ENCODE data around the gene KRT33B. TPM values are rescaled to one million over a fixed set of nuclear protein-coding genes. Genes with fewer than 3 reads are reported as not detected.

Gene KRT33B
- total and polyA plus RNA-seq, 7 experiments from 2014 or later = not detected

- H3K4me1 ChIP-seq (ENCODE audit: control insufficient read depth in 2 of 2, insufficient read depth in 2 of 2, low read length in 2 of 2) = peaks cover 38 to 51% of the 10 kb centered on the region in 2 donors
- no peaks in the 10 kb centered on the region for H3K9me3 Mint-ChIP-seq
- no peaks in the 10 kb centered on the region for H3K27me3 ChIP-seq (ENCODE audit: control insufficient read depth in 2 of 2, insufficient read depth in 2 of 2, low read length in 2 of 2)
- no peak overlapping the region for H3K4me3 ChIP-seq (ENCODE audit: low read length)
- H3K9me3 ChIP-seq (ENCODE audit: control insufficient read depth in 2 of 3, low read length in 3 of 3) = no peaks in the 10 kb centered on the region
- no peak for DNase-seq
- ATAC-seq = no peak
- no peaks in the 10 kb centered on the region for H3K36me3 Mint-ChIP-seq
- H3K27me3 Mint-ChIP-seq = peaks cover 0 to 7% (median 0%) of the 10 kb centered on the region in 5 donors
- H3K4me1 Mint-ChIP-seq = peaks cover 16 to 72% (median 51%) of the 10 kb centered on the region in 7 donors
- H3K27ac ChIP-seq (ENCODE audit: low read depth, low read length) = no peak overlapping the region
- peak overlapping the region in 5 of 10 donors; percentile 3 to 69 (median 46) for H3K4me3 Mint-ChIP-seq
- ChIA-PET POLR2A (interaction anchor here (0.7 kb wide), 1 partner anchor 12 kb away, joined by 3 read pairs; no protein-coding TSS in a partner anchor), CTCF (interaction anchor here (1.2 to 1.8 kb wide), 2 partner anchors 11 to 17 kb away, joined by 3 to 5 read pairs; partner anchors contain the start of gene KRT33A)
- H3K27ac Mint-ChIP-seq = peak overlapping the region in 6 of 9 donors; percentile 9 to 62 (median 44)
- H3K36me3 ChIP-seq (ENCODE audit: control insufficient read depth in 2 of 3, insufficient read depth in 3 of 3, low read length in 3 of 3) = no peaks in the 10 kb centered on the region
- intact Hi-C loops (cut with micrococcal nuclease) = no loop called here
Observed at GRCh38 chr17:41333836-41334235, 35.8 kb downstream of the KRT33B start.

DNA sequence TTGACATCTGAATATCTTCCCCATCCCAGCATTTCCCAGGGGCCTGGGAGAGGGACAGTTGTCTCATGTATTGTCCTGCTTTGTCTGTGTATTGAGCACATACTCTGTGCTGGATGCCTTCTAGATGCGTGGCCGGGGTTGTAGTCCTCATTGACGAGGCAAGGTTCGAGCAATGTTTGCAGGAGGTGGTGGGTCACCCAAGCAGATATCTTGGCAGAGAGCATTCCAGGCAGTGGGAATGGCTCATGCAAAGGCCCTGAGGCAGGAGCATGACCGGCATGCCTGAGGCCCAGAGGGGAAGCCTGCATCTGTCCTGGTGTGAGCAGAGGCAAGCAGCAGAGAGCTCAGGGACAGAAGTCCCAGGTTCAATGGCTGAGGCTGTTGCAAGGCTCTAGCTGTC is 36.5 kb downstream of the KRT33B start:
- ChIA-PET POLR2A (interaction anchor here (1.6 kb wide), 1 partner anchor 15 kb away, joined by 4 read pairs; no protein-coding TSS in a partner anchor), CTCF (interaction anchor here (1.8 to 2.2 kb wide), 2 partner anchors 10 to 11 kb away, joined by 5 to 12 read pairs; no protein-coding TSS in a partner anchor)
- H3K4me3 Mint-ChIP-seq = no peak overlapping the region
- no peaks in the 10 kb centered on the region for H3K9me3 ChIP-seq (ENCODE audit: control insufficient read depth in 2 of 3, low read length in 3 of 3)
- no peaks in the 10 kb centered on the region for H3K9me3 Mint-ChIP-seq
- H3K4me1 ChIP-seq (ENCODE audit: control insufficient read depth in 2 of 2, insufficient read depth in 2 of 2, low read length in 2 of 2) = peaks cover 31 to 44% of the 10 kb centered on the region in 2 donors
- no peaks in the 10 kb centered on the region for H3K27me3 ChIP-seq (ENCODE audit: control insufficient read depth in 2 of 2, insufficient read depth in 2 of 2, low read length in 2 of 2)
- no peak for DNase-seq
- H3K36me3 Mint-ChIP-seq = no peaks in the 10 kb centered on the region
- no peak for ATAC-seq
- peaks cover 10 to 69% (median 49%) of the 10 kb centered on the region in 7 donors for H3K4me1 Mint-ChIP-seq
- H3K27me3 Mint-ChIP-seq = peaks cover 0 to 7% (median 0%) of the 10 kb centered on the region in 5 donors
- H3K27ac Mint-ChIP-seq = peak overlapping the region in 6 of 9 donors; percentile 43 to 85 (median 66)
- intact Hi-C loops (cut with micrococcal nuclease) = no loop called here
- H3K36me3 ChIP-seq (ENCODE audit: control insufficient read depth in 2 of 3, insufficient read depth in 3 of 3, low read length in 3 of 3) = no peaks in the 10 kb centered on the region
- H3K27ac ChIP-seq (ENCODE audit: low read depth, low read length) = no peak overlapping the region
- H3K4me3 ChIP-seq (ENCODE audit: low read length) = no peak overlapping the region

DNA sequence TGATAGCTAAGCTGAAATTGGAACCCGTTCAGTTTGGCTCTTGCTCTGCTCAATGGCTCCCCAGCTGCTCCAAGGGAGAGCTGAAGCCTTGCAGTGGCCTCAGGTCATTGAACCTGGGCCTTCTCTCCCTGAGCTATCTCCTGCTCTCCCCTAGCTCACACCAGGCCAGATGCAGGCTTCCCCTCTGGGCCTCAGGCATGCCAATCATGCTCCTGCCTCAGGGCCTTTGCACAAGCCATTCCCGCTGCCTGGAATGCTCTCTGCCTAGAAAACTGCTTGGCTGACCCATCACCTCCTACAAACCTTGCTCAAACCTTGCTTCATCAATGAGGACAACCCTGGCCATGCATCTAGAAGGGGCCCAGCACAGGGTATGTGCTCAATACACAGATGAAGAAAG is 37.4 kb downstream of the KRT33B start:
- Histone ChIP-seq H3K9me3 (ENCODE audit: control insufficient read depth in 2 of 3, low read length in 3 of 3) (no peaks in the 10 kb centered on the region), H3K27me3 (ENCODE audit: control insufficient read depth in 2 of 2, insufficient read depth in 2 of 2, low read length in 2 of 2) (no peaks in the 10 kb centered on the region), H3K36me3 (ENCODE audit: control insufficient read depth in 2 of 3, insufficient read depth in 3 of 3, low read length in 3 of 3) (no peaks in the 10 kb centered on the region), H3K27ac (ENCODE audit: low read depth, low read length) (no peak overlapping the region), H3K4me1 (ENCODE audit: control insufficient read depth in 2 of 2, insufficient read depth in 2 of 2, low read length in 2 of 2) (peaks cover 31 to 42% of the 10 kb centered on the region in 2 donors), H3K4me3 (ENCODE audit: low read length) (no peak overlapping the region)
- Mint-ChIP-seq H3K27me3 (peaks cover 0 to 7% (median 0%) of the 10 kb centered on the region in 5 donors), H3K9me3 (no peaks in the 10 kb centered on the region), H3K27ac (peak overlapping the region in 1 of 9 donors; percentile 14), H3K4me1 (peaks cover 7 to 64% (median 45%) of the 10 kb centered on the region in 7 donors), H3K4me3 (no peak overlapping the region), H3K36me3 (no peaks in the 10 kb centered on the region)
- ChIA-PET CTCF (interaction anchor here (1.4 to 2.2 kb wide), 2 partner anchors 10 to 23 kb away, joined by 3 to 12 read pairs; partner anchors contain the start of gene KRTAP16-1), POLR2A (interaction anchor here (1.6 kb wide), 1 partner anchor 16 kb away, joined by 4 read pairs; no protein-coding TSS in a partner anchor)
- no peak for ATAC-seq
- intact Hi-C loops (cut with micrococcal nuclease) = no loop called here
- DNase-seq = no peak

GRCh38 chr17:41331606-41332005 is 38.0 kb downstream of the KRT33B start:
- Mint-ChIP-seq H3K9me3 (no peaks in the 10 kb centered on the region), H3K27ac (no peak overlapping the region), H3K36me3 (no peaks in the 10 kb centered on the region), H3K4me1 (peaks cover 12 to 64% (median 52%) of the 10 kb centered on the region in 7 donors), H3K27me3 (peaks cover 0 to 7% (median 0%) of the 10 kb centered on the region in 5 donors), H3K4me3 (no peak overlapping the region)
- Histone ChIP-seq H3K27ac (ENCODE audit: low read depth, low read length) (no peak overlapping the region), H3K4me1 (ENCODE audit: control insufficient read depth in 2 of 2, insufficient read depth in 2 of 2, low read length in 2 of 2) (peaks cover 32 to 44% of the 10 kb centered on the region in 2 donors), H3K4me3 (ENCODE audit: low read length) (no peak overlapping the region), H3K9me3 (ENCODE audit: control insufficient read depth in 2 of 3, low read length in 3 of 3) (no peaks in the 10 kb centered on the region), H3K27me3 (ENCODE audit: control insufficient read depth in 2 of 2, insufficient read depth in 2 of 2, low read length in 2 of 2) (no peaks in the 10 kb centered on the region), H3K36me3 (ENCODE audit: control insufficient read depth in 2 of 3, insufficient read depth in 3 of 3, low read length in 3 of 3) (no peaks in the 10 kb centered on the region)
- ChIA-PET POLR2A (interaction anchor here (1.6 kb wide), 1 partner anchor 17 kb away, joined by 4 read pairs; no protein-coding TSS in a partner anchor), CTCF (interaction anchor here (1.4 to 2.2 kb wide), 2 partner anchors 10 to 23 kb away, joined by 3 to 12 read pairs; partner anchors contain the start of gene KRTAP16-1)
- intact Hi-C loops (cut with micrococcal nuclease) = no loop called here
- DNase-seq (no peak), ATAC-seq (no peak)

DNA sequence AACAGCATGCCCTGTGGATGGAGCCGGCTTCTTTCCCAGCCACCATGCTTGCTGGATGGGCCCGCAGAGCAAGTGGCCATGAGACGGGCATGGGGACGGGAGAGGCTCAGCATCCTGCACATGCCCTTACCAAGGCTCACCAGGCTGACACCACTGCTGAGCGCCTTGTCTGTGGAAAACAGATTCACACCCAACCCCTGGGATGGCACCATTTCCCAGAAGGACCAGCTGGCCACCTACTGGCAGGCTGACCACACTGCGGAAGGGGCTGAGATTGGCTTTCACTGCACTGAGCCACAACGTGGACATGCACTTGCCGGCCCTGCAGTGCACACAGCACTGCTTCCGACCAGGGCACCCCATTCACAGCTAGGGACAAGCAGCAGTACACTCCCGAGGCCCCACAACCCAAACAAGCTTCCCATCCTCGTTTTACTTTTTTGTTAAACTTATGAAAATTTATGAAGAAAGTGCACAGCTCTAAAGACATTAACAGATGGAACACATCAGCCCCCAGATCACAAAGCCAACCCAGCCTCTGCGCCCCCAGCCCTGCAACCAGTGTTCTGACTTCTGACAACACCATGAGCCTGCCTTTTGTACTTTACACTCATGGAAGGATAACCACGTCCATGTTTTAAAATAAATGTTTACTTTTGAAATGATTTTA is 40.2 kb downstream of the KRT33B start:
- Mint-ChIP-seq H3K4me1 (peaks cover 6 to 53% (median 42%) of the 10 kb centered on the region in 7 donors), H3K27me3 (no peaks in the 10 kb centered on the region), H3K36me3 (no peaks in the 10 kb centered on the region), H3K9me3 (no peaks in the 10 kb centered on the region), H3K27ac (peak overlapping the region in 1 of 9 donors; percentile 29), H3K4me3 (no peak overlapping the region)
- Histone ChIP-seq H3K36me3 (ENCODE audit: control insufficient read depth in 2 of 3, insufficient read depth in 3 of 3, low read length in 3 of 3) (no peaks in the 10 kb centered on the region), H3K27ac (ENCODE audit: low read depth, low read length) (no peak overlapping the region), H3K27me3 (ENCODE audit: control insufficient read depth in 2 of 2, insufficient read depth in 2 of 2, low read length in 2 of 2) (no peaks in the 10 kb centered on the region), H3K4me1 (ENCODE audit: control insufficient read depth in 2 of 2, insufficient read depth in 2 of 2, low read length in 2 of 2) (peaks cover 27 to 32% of the 10 kb centered on the region in 2 donors), H3K4me3 (ENCODE audit: low read length) (no peak overlapping the region), H3K9me3 (ENCODE audit: control insufficient read depth in 2 of 3, low read length in 3 of 3) (no peaks in the 10 kb centered on the region)
- POLR2A ChIA-PET = interaction anchor here (0.6 kb wide), 2 partner anchors 16 to 107 kb away, joined by 3 read pairs; no protein-coding TSS in a partner anchor
- intact Hi-C loops (cut with micrococcal nuclease) = no loop called here
- DNase-seq (no peak), ATAC-seq (no peak)
- CTCF ChIA-PET = no interaction called here

- peak overlapping the region in 1 of 10 donors; percentile 45 for H3K4me3 Mint-ChIP-seq
- intact Hi-C loops (cut with micrococcal nuclease) = no loop called here
- H3K4me1 Mint-ChIP-seq = peaks cover 11 to 53% (median 41%) of the 10 kb centered on the region in 7 donors
- Histone ChIP-seq H3K27me3 (ENCODE audit: control insufficient read depth in 2 of 2, insufficient read depth in 2 of 2, low read length in 2 of 2) (no peaks in the 10 kb centered on the region), H3K4me1 (ENCODE audit: control insufficient read depth in 2 of 2, insufficient read depth in 2 of 2, low read length in 2 of 2) (peaks cover 24 to 33% of the 10 kb centered on the region in 2 donors), H3K9me3 (ENCODE audit: control insufficient read depth in 2 of 3, low read length in 3 of 3) (no peaks in the 10 kb centered on the region), H3K36me3 (ENCODE audit: control insufficient read depth in 2 of 3, insufficient read depth in 3 of 3, low read length in 3 of 3) (no peaks in the 10 kb centered on the region), H3K27ac (ENCODE audit: low read depth, low read length) (no peak overlapping the region), H3K4me3 (ENCODE audit: low read length) (no peak overlapping the region)
- H3K9me3 Mint-ChIP-seq = no peaks in the 10 kb centered on the region
- ATAC-seq (no peak), DNase-seq (no peak)
- no peaks in the 10 kb centered on the region for H3K27me3 Mint-ChIP-seq
- no peaks in the 10 kb centered on the region for H3K36me3 Mint-ChIP-seq
- CTCF ChIA-PET = no interaction called here
- POLR2A ChIA-PET = interaction anchor here (0.7 to 0.9 kb wide), 2 partner anchors 12 to 13 kb away, joined by 3 to 4 read pairs; no protein-coding TSS in a partner anchor
- peak overlapping the region in 1 of 9 donors; percentile 25 for H3K27ac Mint-ChIP-seq
Observed at GRCh38 chr17:41328207-41328606, 41.4 kb downstream of the KRT33B start.

Measured in naive thymus-derived CD4-positive, alpha-beta T cell (primary cell).